GM19023 (cell line): ENCODE data around the gene COASY.

Source experiments
- ATAC-seq: cut with Tn5 transposase; IDR thresholded peaks from one replicate; pipeline ENCODE4 v1.9.1; 2021; ENCODE audit warnings: mild to moderate bottlenecking, moderate library complexity; ENCODE audit not compliant: unreplicated experiment

Gene COASY

DNA sequence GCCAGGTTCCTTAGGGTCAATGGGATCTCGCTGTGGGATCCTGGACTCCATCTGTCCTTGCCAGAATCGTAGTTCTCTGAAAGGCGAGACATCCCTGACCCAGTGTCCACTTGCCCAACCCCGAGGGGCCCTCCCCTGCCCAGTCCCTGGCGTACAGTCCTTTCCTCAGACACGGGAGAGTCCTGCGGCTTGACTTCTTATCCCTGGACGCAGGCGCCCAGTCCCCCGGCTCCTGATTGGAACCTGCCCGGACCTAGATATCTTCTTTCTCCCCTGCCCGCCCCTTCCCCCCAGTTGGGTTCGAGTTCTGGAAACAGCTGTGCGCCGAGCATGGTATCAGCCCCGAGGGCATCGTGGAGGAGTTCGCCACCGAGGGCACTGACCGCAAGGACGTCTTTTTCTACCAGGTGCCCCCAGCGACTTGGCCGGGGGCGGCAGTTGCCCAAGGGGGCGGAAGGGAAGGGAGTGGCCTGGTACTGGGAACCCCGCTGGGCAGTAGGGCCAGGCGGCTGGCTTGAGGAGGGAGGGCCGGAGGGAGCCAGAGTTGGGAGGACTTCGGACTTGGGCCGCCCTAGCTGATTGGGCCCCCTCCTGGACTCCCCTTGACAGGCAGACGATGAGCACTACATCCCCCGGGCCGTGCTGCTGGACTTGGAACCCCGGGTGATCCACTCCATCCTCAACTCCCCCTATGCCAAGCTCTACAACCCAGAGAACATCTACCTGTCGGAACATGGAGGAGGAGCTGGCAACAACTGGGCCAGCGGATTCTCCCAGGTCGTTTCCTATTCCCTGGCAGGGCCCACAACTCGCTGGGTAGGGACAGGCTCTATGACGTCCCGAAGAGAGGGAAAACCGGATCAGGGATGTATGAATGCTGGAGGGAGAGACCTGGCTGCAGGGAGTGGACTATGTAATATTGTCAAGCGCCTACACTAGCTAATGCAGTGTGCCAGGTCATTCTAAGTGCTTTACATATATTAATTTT lies 48.2 kb downstream of the COASY start:
- ATAC-seq, result peak; percentile 6

- no peak for ATAC-seq
Measured at GRCh38 chr17:42612013-42612412, 50.1 kb downstream of the COASY start.

- ATAC-seq, result no peak
Measured at GRCh38 chr17:42613699-42614295, 51.8 kb downstream of the COASY start.
